ACHN (cell line): ENCODE measurements around the gene COMMD7.
"Not testable (repeated sequence)": the region's sequence is repeated elsewhere in the genome, so short reads cannot be mapped to it uniquely, and the experiment has no call there.

Experiments
- DNase-seq: peaks from one replicate; pipeline ENCODE4 v3.0.0-alpha.2; 2015
- in situ Hi-C: cut with HindIII; loops from 2 replicates; pipeline ENCODE4 v1.10.0; 2017; ENCODE audit warnings: low sequenced_read_pairs, low pct_ligation_motif_present, low pct_unique_long_range_greater_than_20kb

The COMMD7 gene

GRCh38 chr20:32773223-32773622 is 30.0 kb upstream of the COMMD7 start:
- no peak for DNase-seq
- in situ Hi-C loops: no loop called here

- in situ Hi-C loops: no loop called here
- no peak for DNase-seq
Observed at GRCh38 chr20:32772046-32772445, 28.8 kb upstream of the COMMD7 start.

- in situ Hi-C loops: no loop called here
- DNase-seq: no peak
Observed at GRCh38 chr20:32767418-32768198, 24.3 kb upstream of the COMMD7 start.

GRCh38 chr20:32765230-32765875 is 22.1 kb upstream of the COMMD7 start:
- in situ Hi-C loops: not testable (repeated sequence)
- DNase-seq: peak; percentile 68

- DNase-seq: no peak
Observed at GRCh38 chr20:32764005-32764960, 21.0 kb upstream of the COMMD7 start.

GRCh38 chr20:32763202-32764004 is 20.1 kb upstream of the COMMD7 start:
- DNase-seq: peak; percentile 19
- in situ Hi-C loops: no loop called here

More at GRCh38 chr20:32764005-32764960, 21.0 kb upstream of the COMMD7 start:
- in situ Hi-C loops: no loop called here

GRCh38 chr20:32762754-32763201 is 19.5 kb upstream of the COMMD7 start:
- in situ Hi-C loops: no loop called here
- DNase-seq: no peak

GRCh38 chr20:32761831-32762753 is 18.8 kb upstream of the COMMD7 start, which contains the start of gene DNMT3B:
DNMT3B (plus strand) TSS chr20:32762385; CDS start chr20:32780324, 17,939 bp downstream.
- peak; percentile 84 for DNase-seq

GRCh38 chr20:32761417-32761830 is 18.2 kb upstream of the COMMD7 start:
- DNase-seq: no peak
- in situ Hi-C loops: no loop called here

More at GRCh38 chr20:32761831-32762753, 18.8 kb upstream of the COMMD7 start, which contains the start of gene DNMT3B:
- in situ Hi-C loops: no loop called here

- in situ Hi-C loops: no loop called here
- no peak for DNase-seq
Observed at GRCh38 chr20:32756156-32756555, 12.9 kb upstream of the COMMD7 start.

GRCh38 chr20:32753731-32754130 is 10.5 kb upstream of the COMMD7 start:
- in situ Hi-C loops: no loop called here
- peak; percentile 39 for DNase-seq

- DNase-seq: peak; percentile 60
- in situ Hi-C loops: no loop called here
Observed at GRCh38 chr20:32752458-32753250, 9.4 kb upstream of the COMMD7 start.

- in situ Hi-C loops: no loop called here
- DNase-seq: no peak
Observed at GRCh38 chr20:32751702-32752457, 8.6 kb upstream of the COMMD7 start.

- in situ Hi-C loops: no loop called here
- DNase-seq: no peak
Observed at GRCh38 chr20:32751293-32751692, 8.0 kb upstream of the COMMD7 start.

- in situ Hi-C loops: no loop called here
- DNase-seq: no peak
Observed at GRCh38 chr20:32749914-32750637, 6.8 kb upstream of the COMMD7 start.
